ENCODE measurements around the gene ZMYND8. TPM values are rescaled to one million over a fixed set of nuclear protein-coding genes. Genes with fewer than 3 reads are reported as not detected.

The ZMYND8 gene
- total and polyA plus RNA-seq, 10 of the 15 experiments (the other 5 are each of a cell fraction or from before 2014, with no cell fraction given) = 12.9 to 54.8 (median 23.1) TPM

- FAIRE-seq (no peak), ATAC-seq (no peak), DNase-seq (ENCODE audit: low read depth, low spot score) (no peak)
- ChIA-PET CTCF (interaction anchor here (0.7 kb wide), 1 partner anchor 84 kb away, joined by 3 read pairs; no protein-coding TSS in a partner anchor), POLR2A (interaction anchor here (0.6 kb wide), 1 partner anchor 56 kb away, joined by 3 read pairs; no protein-coding TSS in a partner anchor), RAD21 (ENCODE audit: unreplicated experiment) (no interaction called here), SMC1A (ENCODE audit: uncharacterized antibody, unreplicated experiment) (interaction anchor here (2.3 kb wide), 1 partner anchor 29 kb away, joined by 6 read pairs; no protein-coding TSS in a partner anchor)
- Histone ChIP-seq H3K36me3 (ENCODE audit: control insufficient read depth in 2 of 2, insufficient read depth in 2 of 2, low read length in 1 of 2) (peaks cover 19 to 20% of the 10 kb centered on the region in 2 experiments; a peak in 3 of 4 replicates), H3K4me2 (ENCODE audit: control insufficient read depth, insufficient read depth) (no peak overlapping the region; the same call in 1 of the 2 replicates), H3K79me2 (ENCODE audit: control insufficient read depth, insufficient read depth, low read length) (peaks cover 79% of the 10 kb centered on the region), H3K9me3 (replicated peaks; ENCODE audit: control insufficient read depth, insufficient read depth, low read length) (no peaks in the 10 kb centered on the region; the same call in 2 of the 3 replicates), H4K20me1 (ENCODE audit: control insufficient read depth, insufficient read depth) (peaks cover 31% of the 10 kb centered on the region), H3K4me1 (ENCODE audit: control insufficient read depth, insufficient read depth, low read length) (peaks cover 28% of the 10 kb centered on the region), H3K9ac (ENCODE audit: control insufficient read depth, insufficient read depth, low read length) (no peak overlapping the region), H3K27ac (ENCODE audit: control insufficient read depth, insufficient read depth) (no peak overlapping the region), H3K27me3 (replicated peaks in 1 of 2; ENCODE audit: control insufficient read depth in 2 of 2, insufficient read depth in 2 of 2, low read length in 1 of 2) (no peaks in the 10 kb centered on the region), H2AFZ (ENCODE audit: control insufficient read depth, low read depth, low read length) (no peak overlapping the region), H3K4me3 (no peak overlapping the region)
- 89% methylated on average over 28 of the region's 28 CpGs for WGBS (ENCODE audit: insufficient coverage, insufficient replicate concordance, low lambda C conversion rate, missing lambda C conversion rate)
- no TSS peak for BruUV-seq (replicated peaks)
- intact Hi-C loops (cut with micrococcal nuclease; ENCODE audit: unreplicated experiment) = no loop called here
- TF ChIP-seq POLR2AphosphoS5 (IDR thresholded peaks at IDR 0.05; ENCODE audit: low read length) = no peak
- TF ChIP-seq ZNF24 (IDR thresholded peaks at IDR 0.05) = no peak
- no peak for TF ChIP-seq PBX3 (IDR thresholded peaks at IDR 0.05; ENCODE audit: insufficient replicate concordance, low read depth, low read length)
- no peak for TF ChIP-seq HSF1 (IDR thresholded peaks at IDR 0.05; ENCODE audit: low read depth, low read length)
- no peak for TF ChIP-seq IKZF1 (conservative IDR thresholded peaks at IDR 0.05)
- no peak for TF ChIP-seq RCOR1 (conservative IDR thresholded peaks at IDR 0.05; ENCODE audit: low read depth, low read length)
- no peak for TF ChIP-seq LARP7 (IDR thresholded peaks at IDR 0.05)
- TF ChIP-seq PAX8 (IDR thresholded peaks at IDR 0.05) = no peak
- in situ Hi-C loops (cut with MboI) = no loop called here
These were observed 37.6 kb downstream of the ZMYND8 start for GRCh38 chr20:47318586-47319516.

All from GM12878 (cell line).